HG03064 (cell line): ENCODE results near the gene TMEM44.
"Not testable (repeated sequence)": the region's sequence is repeated elsewhere in the genome, so short reads cannot be mapped to it uniquely, and the experiment has no call there.

Experiments
- ATAC-seq: cut with Tn5 transposase; IDR thresholded peaks from one replicate; pipeline ENCODE4 v1.9.1; 2021; ENCODE audit warnings: low read depth; ENCODE audit not compliant: unreplicated experiment

TMEM44 gene

GRCh38 chr3:194647747-194648146 is 14.5 kb upstream of the TMEM44 start:
- no peak for ATAC-seq

- ATAC-seq = no peak
Measured at GRCh38 chr3:194642769-194643168, 9.6 kb upstream of the TMEM44 start.

DNA sequence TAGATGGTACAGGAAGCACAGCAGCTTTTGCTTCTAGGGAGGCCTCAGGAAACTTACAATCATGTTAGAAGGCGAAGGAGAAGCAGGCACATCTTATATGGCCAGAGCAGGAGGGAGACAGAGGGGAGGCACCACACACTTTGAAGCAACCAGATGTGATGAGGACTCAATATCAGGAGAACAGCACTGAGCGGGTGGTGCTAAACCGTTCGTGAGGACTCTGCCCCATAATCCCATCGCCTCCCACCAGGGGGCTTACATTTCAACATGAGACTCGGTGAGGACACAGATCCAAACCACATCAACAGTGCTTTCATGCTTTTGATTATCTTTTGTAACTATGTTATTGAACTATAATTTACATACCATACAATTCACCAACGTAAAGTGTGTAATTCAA is 7.6 kb upstream of the TMEM44 start:
- no peak for ATAC-seq

GRCh38 chr3:194638991-194639605 is 5.9 kb upstream of the TMEM44 start:
- ATAC-seq = no peak

DNA sequence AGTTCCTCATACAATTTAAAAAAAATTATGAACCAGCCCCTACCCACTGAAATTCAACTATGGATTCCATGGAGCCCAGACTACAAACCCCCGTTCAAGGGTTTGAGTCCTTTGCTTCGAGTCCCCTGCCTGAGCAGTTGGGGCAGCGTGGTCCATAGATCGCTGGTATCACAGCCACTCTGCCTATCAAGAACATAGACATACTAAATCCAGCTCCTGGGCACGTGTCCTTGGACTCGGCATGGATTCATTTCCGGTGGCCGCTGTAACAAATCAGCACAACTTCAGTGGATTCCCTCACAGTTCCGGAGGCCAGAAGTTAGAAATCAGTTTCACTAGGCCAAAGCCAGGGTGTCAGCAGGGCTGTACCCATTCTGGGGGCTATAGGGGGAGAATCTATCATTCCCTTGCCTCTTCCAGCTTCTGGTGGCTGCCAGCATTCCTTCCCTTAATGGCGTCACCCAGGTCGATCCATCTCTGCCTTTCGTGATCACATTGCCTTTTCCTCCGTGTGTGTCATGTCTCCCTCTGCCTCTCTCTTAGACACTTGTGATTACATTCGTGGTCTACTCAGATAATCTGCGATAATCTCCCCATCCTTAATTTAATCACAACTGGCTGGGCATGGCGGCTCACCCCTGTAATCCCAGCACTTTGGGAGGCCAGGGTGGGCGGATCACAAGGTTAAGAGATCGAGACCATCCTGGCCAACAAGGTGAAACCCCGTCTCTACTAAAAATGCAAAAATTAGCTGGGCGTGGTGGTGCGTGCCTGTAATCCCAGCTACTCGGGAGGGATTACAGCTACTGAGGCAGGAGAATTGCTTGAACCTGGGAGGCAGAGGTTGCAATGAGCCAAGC is 4.6 kb upstream of the TMEM44 start:
- ATAC-seq = no peak

DNA sequence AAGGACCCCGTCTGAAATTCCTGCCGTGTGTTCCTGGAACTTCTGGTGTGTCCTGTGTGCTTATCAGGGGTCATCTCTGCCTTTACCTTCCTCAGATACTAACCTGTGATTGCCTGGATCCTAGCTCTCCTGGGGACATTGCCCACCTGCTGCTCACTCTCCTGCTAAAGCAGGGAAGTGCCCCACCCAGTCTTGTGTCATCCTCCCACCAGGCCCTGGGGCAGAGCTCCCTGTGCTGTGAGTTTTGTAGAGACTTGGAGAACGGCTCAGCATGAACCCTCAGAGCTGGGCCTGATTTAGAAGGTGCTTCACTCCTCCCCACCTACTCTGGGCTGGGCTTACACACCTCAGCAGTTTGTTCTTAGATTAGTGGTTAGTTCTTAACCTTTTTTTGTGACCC is 3.8 kb upstream of the TMEM44 start:
- ATAC-seq = no peak

DNA sequence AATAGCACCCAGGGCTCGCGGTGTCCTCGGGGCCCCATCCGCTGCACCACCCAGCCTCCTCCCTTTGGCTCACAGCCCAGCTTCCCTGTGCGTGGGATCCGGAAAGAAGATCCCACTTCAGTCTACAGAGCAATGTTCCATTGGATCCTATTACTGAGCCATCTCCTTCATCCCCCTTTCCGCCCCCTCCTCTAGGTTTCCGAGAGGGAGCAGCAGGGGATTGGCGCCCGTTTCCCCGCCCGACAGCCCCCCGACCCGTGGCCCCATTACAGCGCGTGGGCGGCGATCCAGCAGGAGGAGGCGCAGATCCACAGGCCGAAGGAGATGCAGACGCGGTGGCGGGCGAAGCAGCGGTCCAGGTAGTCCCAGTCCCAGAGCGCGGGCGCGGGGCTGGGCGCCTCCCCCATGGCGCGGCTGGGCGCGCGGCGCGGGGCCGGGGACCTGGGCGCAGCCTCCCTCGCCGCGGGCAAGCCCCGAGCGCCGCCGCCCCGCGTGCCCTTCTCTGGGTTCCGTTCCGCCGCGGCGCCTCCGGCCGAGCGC is 340 bp downstream of the TMEM44 start:
- ATAC-seq = peak; percentile 51

- ATAC-seq = no peak
Measured at GRCh38 chr3:194632226-194632808, 902 bp downstream of the TMEM44 start.

GRCh38 chr3:194631696-194632095 is 1.5 kb downstream of the TMEM44 start:
- ATAC-seq = no peak

- ATAC-seq = not testable (repeated sequence)
Measured at GRCh38 chr3:194630681-194631080, 2.5 kb downstream of the TMEM44 start.

DNA sequence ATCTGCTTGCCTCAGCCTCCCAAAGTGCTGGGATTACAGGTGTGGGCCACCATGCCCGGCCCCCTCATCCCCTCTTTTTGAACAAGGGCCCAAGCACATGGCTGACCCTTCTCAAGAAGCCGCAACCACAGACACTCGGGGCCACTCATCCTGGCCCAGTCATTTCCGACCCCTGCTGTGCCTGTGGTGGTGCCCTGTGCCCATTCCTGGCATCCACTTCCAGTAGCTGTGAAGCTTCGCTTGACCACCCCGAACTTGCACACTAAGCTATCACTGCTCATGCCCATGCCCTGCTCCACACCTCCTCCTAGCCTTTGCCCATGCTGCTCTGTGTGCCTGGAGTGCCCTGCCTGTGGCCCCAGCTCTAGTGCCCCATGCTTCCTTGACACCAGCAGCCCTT is 8.3 kb downstream of the TMEM44 start:
- no peak for ATAC-seq

- ATAC-seq = no peak
Measured at GRCh38 chr3:194623449-194624290, 9.5 kb downstream of the TMEM44 start.

DNA sequence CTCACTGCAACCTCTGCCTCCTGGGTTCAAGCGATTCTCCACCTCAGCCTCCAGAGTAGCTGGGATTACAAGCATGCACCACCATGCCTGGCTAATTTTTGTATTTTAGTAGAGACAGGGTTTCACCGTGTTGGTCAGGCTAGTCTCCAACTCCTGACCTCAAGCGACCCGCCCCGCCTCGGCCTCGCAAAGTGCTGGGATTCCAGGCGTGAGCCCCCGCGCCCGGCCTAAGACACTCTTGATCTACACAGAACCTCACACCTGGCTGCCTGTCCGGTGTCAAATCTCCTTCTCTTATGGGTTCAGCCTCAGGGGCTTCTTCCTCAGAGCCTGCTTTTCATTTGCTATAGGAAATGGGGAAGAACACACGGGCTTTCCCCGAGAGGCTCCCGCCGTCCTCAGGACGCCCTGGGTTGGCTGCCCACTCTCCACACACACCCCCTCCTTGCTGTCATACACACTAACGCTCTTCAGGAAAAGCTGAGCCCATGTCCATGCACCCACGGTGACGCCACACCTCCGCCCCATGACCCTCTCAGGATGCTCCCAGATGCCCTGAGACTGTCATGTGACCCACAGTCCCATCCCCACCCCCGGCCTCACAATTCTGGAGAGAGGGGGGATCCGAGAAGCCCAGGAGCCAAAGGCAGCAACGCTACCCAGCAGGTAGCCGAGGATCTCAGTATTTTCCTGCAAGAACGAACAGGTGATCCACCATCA is 10.4 kb downstream of the TMEM44 start:
- no peak for ATAC-seq

DNA sequence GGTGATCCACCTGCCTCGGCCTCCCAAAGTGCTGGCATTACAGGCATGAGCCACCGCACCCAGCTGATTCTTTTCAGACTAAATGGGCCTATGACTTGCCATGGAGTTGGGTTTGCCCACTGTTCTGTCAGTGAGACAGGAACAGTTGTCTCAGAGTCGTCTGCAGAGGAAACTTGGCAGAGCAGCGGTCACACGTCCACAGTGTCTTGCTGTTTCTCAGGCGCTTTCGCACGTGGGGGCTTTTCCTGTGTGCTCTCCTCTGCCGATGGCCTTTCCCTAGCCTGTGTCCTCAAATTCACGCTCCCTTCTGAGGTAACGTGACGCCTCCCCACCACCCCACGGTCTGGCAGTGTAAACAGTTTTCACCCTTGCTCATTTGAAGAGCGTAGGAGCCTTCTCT is 11.3 kb downstream of the TMEM44 start:
- no peak for ATAC-seq

DNA sequence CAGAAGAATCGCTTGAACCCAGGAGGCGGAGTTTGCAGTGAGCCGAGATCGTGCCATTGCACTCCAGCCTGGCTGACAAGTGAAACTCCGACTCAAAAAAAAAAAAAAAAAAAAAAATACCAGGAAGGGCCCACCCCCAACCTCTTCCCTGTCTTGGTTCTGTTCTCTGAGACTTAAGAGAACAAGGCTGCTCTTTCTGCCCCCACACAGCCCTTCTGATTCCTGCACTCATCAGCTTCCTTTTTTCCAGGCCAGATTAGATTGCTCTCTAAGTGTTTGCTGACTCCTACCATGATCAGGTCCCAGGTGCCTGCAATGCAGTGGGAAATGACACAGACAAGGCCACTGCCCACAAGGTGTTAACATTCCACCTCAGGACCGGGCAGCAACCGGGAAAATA is 13.0 kb downstream of the TMEM44 start:
- ATAC-seq = no peak

GRCh38 chr3:194619741-194620140 is 13.5 kb downstream of the TMEM44 start:
- ATAC-seq = no peak

- ATAC-seq = no peak
Measured at GRCh38 chr3:194618858-194619608, 14.2 kb downstream of the TMEM44 start.

DNA sequence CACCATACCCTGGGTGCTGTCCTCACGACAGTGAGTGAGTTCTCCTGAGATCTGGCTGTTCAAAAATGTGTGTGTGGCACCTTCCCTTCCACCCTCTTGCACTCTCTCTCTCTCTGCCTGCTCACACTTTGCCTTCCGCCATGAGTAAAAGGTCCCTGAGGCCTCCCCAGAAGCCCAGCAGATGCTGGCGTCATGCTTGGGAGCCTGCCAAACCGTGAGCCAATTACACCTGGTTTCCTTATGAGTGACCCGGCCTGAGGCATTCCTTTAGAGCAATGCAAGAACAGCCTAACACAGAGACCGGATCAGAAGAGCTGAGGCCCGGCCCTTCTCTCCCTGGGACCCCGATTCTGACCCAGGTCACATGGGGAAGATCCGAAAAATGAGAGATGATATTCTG is 15.4 kb downstream of the TMEM44 start:
- ATAC-seq = no peak

DNA sequence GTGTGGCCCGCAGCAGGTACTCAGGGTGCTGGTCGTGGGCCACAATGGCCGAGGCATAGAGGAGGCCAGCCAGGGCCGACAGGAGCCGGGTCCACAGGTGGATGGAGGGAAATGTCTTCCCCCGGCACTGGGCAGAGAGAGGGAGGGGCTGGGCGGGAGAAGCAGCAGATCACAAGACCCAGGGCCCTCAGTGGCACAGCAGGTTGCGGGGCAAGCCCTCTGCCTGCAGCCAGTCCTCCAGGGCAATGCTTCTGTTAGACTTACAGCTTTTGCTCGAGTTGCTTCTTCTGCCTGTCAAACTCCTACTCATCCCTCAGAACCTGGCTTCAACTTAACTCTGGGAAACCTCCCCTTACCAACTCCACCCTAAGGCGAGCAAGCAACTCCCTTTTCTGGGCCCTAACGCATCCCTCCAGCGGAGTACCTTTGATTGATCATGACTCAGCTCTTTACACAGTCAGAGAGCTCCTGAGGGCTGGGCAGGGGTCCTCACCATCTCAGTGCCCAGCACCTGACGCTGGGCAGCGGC is 16.0 kb downstream of the TMEM44 start:
- ATAC-seq = no peak
